HepG2 (cell line): ENCODE results near the gene WNK4. TPM values are rescaled to one million over a fixed set of nuclear protein-coding genes. Genes with fewer than 3 reads are reported as not detected.
"Not testable (repeated sequence)": the region's sequence is repeated elsewhere in the genome, so short reads cannot be mapped to it uniquely, and the experiment has no call there.

Experiments used
- ATAC-seq: fragments of 200-7000 bp; cut with Tn5 transposase; 3 replicates; pipeline ENCODE4 v1.9.1; 2020; ENCODE audit warnings: mild to moderate bottlenecking, moderate library complexity
- BruUV-seq: library from RNA; stranded (reverse); fragments of 400-500 nt; replicated peaks from 2 replicates; lab custom pipeline; 2021; lab: Mats Ljungman, UMichigan
- CTCF ChIA-PET: fragments of 300-600 bp; formaldehyde crosslinking; extraction: SDS; loops from one replicate; lab custom pipeline; 2021; ENCODE audit warnings: low total read pairs, inconsistent platforms, low intra/inter-chr PET ratio; lab: Yijun Ruan, JAX
- POLR2A ChIA-PET: fragments of 350-600 bp; sonication (Branson Sonifier 250); formaldehyde crosslinking; loops from one replicate; lab custom pipeline; 2020; ENCODE audit warnings: antibody characterized with exemption, inconsistent platforms; lab: Yijun Ruan, JAX
- DNase-seq: peaks from one replicate; pipeline ENCODE4 v3.0.0-alpha.2; 2015; ENCODE audit warnings: low spot score
- FAIRE-seq: peaks from 3 replicates; lab custom pipeline; 2011; peaks lifted over from hg19 to GRCh38; lab: Jason Lieb, UNC
- H2AFZ ChIP-seq: one replicate; pipeline ENCODE4 v1.6.1; 2011; ENCODE audit warnings: low read length, inconsistent platforms
- H3K27ac ChIP-seq: fragments of 300-600 bp; 3 replicates; pipeline ENCODE4 v1.8.0; 2011; ENCODE audit warnings: mixed run types, mild to moderate bottlenecking, mixed read lengths, low read length, inconsistent platforms; ENCODE audit not compliant: insufficient read depth; ENCODE audit errors: extremely low read length
- H3K27me3 ChIP-seq, 2 experiments: fragments of 200-600 bp in 1 of 2; 2 replicates in 1 of 2; 3 replicates in 1 of 2; pipeline versions ENCODE4 v1.6.0 to v1.8.0; 2011; ENCODE audit warnings: low read length in 2 of 2, mild to moderate bottlenecking in 2 of 2, moderate library complexity in 2 of 2, inconsistent platforms in 1 of 2; ENCODE audit not compliant: insufficient read depth in 2 of 2, control insufficient read depth in 1 of 2
- H3K36me3 ChIP-seq, 2 experiments: fragments of 200-600 bp in 1 of 2; replicated peaks in 1 of 2; 2 replicates in 1 of 2; 3 replicates in 1 of 2; pipeline versions ENCODE4 v1.5.1 to v1.8.0; 2011; ENCODE audit warnings: low read length in 2 of 2, inconsistent platforms in 1 of 2; ENCODE audit not compliant: insufficient read depth in 2 of 2, control insufficient read depth in 1 of 2
- H3K4me1 ChIP-seq: 2 replicates; pipeline ENCODE4 v1.5.1; 2012; ENCODE audit warnings: low read length, inconsistent platforms; ENCODE audit not compliant: insufficient read depth
- H3K4me2 ChIP-seq: 2 replicates; pipeline ENCODE4 v1.6.0; 2011; ENCODE audit warnings: low read depth, low read length, inconsistent platforms
- H3K4me3 ChIP-seq, 3 experiments: fragments of 200-600 bp in 1 of 3; sonication (generic), shearing (Covaris generic) in 1 of 3; replicated peaks in 1 of 3; 2 replicates each; pipeline ENCODE4 v1.5.1; 2011 to 2016; ENCODE audit warnings: low read length in 3 of 3, inconsistent platforms in 2 of 3, low read depth in 2 of 3, mild to moderate bottlenecking in 2 of 3, control low read depth in 1 of 3, mixed read lengths in 1 of 3; ENCODE audit not compliant: insufficient read depth in 1 of 3
- H3K79me2 ChIP-seq: one replicate; pipeline ENCODE4 v1.6.1; 2011; ENCODE audit warnings: low read length, inconsistent platforms; ENCODE audit not compliant: insufficient read depth
- H3K9ac ChIP-seq: 2 replicates; pipeline ENCODE4 v1.6.0; 2011; ENCODE audit warnings: mild to moderate bottlenecking, low read depth, low read length, inconsistent platforms; ENCODE audit not compliant: insufficient read depth
- H3K9me3 ChIP-seq: 2 replicates; pipeline ENCODE4 v1.5.1; 2012; ENCODE audit warnings: mild to moderate bottlenecking, low read length
- H4K20me1 ChIP-seq: 2 replicates; pipeline ENCODE4 v1.6.0; 2011; ENCODE audit warnings: inconsistent platforms, mild to moderate bottlenecking, low read length, moderate library complexity; ENCODE audit not compliant: insufficient read depth
- FOSL1 ChIP-seq: sonication (generic); formaldehyde crosslinking; IDR thresholded peaks from 2 replicates; pipeline ENCODE4 v1.9.0; 2021; ENCODE audit warnings: missing genetic modification reagents, borderline replicate concordance
- MTF2 ChIP-seq: sonication (generic); formaldehyde crosslinking; IDR thresholded peaks from 2 replicates; pipeline ENCODE4 v1.5.0; 2020; ENCODE audit warnings: missing genetic modification reagents, borderline replicate concordance
- NR2F2 ChIP-seq: IDR thresholded peaks from 2 replicates; pipeline ENCODE4 v1.6.1; 2012; ENCODE audit warnings: low read depth, inconsistent platforms, borderline replicate concordance
- RBAK ChIP-seq: sonication (generic); formaldehyde crosslinking; IDR thresholded peaks from 2 replicates; pipeline ENCODE4 v1.5.1; 2020; ENCODE audit warnings: mild to moderate bottlenecking, missing genetic modification reagents
- SIN3A ChIP-seq: IDR thresholded peaks from 2 replicates; pipeline ENCODE4 v1.6.1; 2011; ENCODE audit warnings: low read depth, mild to moderate bottlenecking, control low read depth, low read length, borderline replicate concordance
- TBX2 ChIP-seq: sonication (generic); formaldehyde crosslinking; IDR thresholded peaks from 2 replicates; pipeline ENCODE4 v1.5.0; 2020; ENCODE audit warnings: missing genetic modification reagents, mild to moderate bottlenecking, borderline replicate concordance
- WGBS: methylation state at CpG from one replicate; pipeline ENCODE4 v1.1.6; 2017; ENCODE audit warnings: low lambda C conversion rate; 5-methylcytosine and 5-hydroxymethylcytosine counted together
- in situ Hi-C: cut with HindIII; loops from 2 replicates; pipeline ENCODE4 v1.10.0; 2017; ENCODE audit warnings: low pct_unique_long_range_greater_than_20kb; ENCODE audit not compliant: extremely low pct_ligation_motif_present
- intact Hi-C: fragments of 100-400 bp; cut with micrococcal nuclease; formaldehyde crosslinking; loops from one replicate; pipeline ENCODE4 v1.10.0; 2022; ENCODE audit not compliant: unreplicated experiment
- polyA plus RNA-seq, 8 experiments: library from polyadenylated mRNA; depleted of rRNA in 3 of 8; stranded (reverse) in 7 of 8; unstranded in 1 of 8; fragments of >200 nt; fragmentation: Illumina TruSeq in 4 of 8; extraction: Trizol in 4 of 8; gene quantifications; 2 replicates each; pipeline versions ENCODE4 v1.2.1 to v1.2.3, GENCODE V29; 2011 to 2016; ENCODE audit warnings: low read depth in 4 of 8, missing spikeins in 1 of 8, mixed read lengths in 1 of 8; ENCODE audit not compliant: insufficient read depth in 1 of 8
- total RNA-seq, 5 experiments: library from RNA; depleted of rRNA; stranded (reverse); fragments of >200 nt; fragmentation: Illumina TruSeq; extraction: Trizol; gene quantifications; 2 replicates each; pipeline ENCODE4 v1.2.3, GENCODE V29; 2016; ENCODE audit warnings: low read depth in 1 of 5
- TF ChIP-seq, protein P1 (sequence below): sonication (generic); formaldehyde crosslinking; IDR thresholded peaks from 2 replicates; pipeline ENCODE4 v1.8.0; 2022; ENCODE audit warnings: mild to moderate bottlenecking, missing genetic modification reagents, moderate library complexity
- TF ChIP-seq, protein P2 (sequence below): IDR thresholded peaks from 2 replicates; pipeline ENCODE4 v1.4.0; 2020; ENCODE audit warnings: mild to moderate bottlenecking, missing genetic modification reagents

WNK4 gene
- total and polyA plus RNA-seq, 2 of the 13 experiments (the other 11 are each of a cell fraction or from before 2014, with no cell fraction given), result 2.7 to 13.7 TPM

DNA sequence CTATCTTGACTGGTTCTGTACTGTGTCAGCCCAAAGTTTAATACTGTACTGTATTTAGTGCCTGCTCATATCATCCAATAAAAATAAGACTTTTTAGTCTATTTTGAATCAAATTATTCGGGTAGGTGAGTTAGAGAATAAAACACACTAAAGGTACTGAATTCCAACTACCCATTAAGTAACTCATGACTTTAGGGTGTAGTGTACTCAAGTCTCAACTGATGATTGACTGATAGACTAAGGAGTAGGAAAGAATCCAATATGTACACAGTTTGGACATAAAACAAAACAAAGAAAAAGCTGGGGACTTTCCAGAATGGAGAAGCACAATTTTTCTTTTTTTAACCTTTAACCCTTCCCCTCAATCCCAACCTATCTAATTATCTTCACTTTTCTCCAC lies 39.7 kb upstream of the WNK4 start (continued):
- TF ChIP-seq SIN3A (no peak), NR2F2 (no peak), TBX2 (no peak), MTF2 (CRISPR knock-in tag) (no peak), FOSL1 (CRISPR knock-in tag) (no peak), RBAK (CRISPR knock-in tag) (no peak)
- TF ChIP-seq, protein P1, sequence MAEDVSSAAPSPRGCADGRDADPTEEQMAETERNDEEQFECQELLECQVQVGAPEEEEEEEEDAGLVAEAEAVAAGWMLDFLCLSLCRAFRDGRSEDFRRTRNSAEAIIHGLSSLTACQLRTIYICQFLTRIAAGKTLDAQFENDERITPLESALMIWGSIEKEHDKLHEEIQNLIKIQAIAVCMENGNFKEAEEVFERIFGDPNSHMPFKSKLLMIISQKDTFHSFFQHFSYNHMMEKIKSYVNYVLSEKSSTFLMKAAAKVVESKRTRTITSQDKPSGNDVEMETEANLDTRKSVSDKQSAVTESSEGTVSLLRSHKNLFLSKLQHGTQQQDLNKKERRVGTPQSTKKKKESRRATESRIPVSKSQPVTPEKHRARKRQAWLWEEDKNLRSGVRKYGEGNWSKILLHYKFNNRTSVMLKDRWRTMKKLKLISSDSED, result no peak
- TF ChIP-seq, protein P2, sequence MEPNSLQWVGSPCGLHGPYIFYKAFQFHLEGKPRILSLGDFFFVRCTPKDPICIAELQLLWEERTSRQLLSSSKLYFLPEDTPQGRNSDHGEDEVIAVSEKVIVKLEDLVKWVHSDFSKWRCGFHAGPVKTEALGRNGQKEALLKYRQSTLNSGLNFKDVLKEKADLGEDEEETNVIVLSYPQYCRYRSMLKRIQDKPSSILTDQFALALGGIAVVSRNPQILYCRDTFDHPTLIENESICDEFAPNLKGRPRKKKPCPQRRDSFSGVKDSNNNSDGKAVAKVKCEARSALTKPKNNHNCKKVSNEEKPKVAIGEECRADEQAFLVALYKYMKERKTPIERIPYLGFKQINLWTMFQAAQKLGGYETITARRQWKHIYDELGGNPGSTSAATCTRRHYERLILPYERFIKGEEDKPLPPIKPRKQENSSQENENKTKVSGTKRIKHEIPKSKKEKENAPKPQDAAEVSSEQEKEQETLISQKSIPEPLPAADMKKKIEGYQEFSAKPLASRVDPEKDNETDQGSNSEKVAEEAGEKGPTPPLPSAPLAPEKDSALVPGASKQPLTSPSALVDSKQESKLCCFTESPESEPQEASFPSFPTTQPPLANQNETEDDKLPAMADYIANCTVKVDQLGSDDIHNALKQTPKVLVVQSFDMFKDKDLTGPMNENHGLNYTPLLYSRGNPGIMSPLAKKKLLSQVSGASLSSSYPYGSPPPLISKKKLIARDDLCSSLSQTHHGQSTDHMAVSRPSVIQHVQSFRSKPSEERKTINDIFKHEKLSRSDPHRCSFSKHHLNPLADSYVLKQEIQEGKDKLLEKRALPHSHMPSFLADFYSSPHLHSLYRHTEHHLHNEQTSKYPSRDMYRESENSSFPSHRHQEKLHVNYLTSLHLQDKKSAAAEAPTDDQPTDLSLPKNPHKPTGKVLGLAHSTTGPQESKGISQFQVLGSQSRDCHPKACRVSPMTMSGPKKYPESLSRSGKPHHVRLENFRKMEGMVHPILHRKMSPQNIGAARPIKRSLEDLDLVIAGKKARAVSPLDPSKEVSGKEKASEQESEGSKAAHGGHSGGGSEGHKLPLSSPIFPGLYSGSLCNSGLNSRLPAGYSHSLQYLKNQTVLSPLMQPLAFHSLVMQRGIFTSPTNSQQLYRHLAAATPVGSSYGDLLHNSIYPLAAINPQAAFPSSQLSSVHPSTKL (CRISPR knock-in tag), result no peak

DNA sequence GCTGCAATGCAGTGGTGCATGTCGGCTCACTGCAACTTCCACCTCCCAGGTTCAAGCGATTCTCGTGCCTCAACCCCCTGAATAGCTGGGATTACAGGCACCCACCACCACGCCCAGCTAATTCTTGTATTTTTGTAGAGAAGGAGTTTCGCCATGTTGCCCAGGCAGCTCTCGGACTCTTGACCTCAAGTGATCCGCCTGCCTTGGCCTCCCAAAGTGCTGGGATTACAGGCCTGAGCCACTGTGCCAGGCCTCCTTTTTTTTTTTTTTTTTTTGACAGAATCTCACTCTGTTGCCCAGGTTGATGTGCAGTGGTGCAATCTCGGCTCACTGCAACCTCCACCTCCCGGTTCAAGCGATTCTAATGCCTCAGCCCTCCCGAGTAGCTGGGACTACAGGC lies 37.5 kb upstream of the WNK4 start:
- DNase-seq, H3K9ac ChIP-seq, CTCF ChIA-PET, H3K4me3 ChIP-seq, H3K36me3 ChIP-seq, intact Hi-C loops, H3K79me2 ChIP-seq, H4K20me1 ChIP-seq, H3K4me2 ChIP-seq, FAIRE-seq, BruUV-seq, H2AFZ ChIP-seq, in situ Hi-C loops, H3K27me3 ChIP-seq, H3K9me3 ChIP-seq, H3K27ac ChIP-seq, ATAC-seq: not testable (repeated sequence)
- POLR2A ChIA-PET, result interaction anchor here (0.8 to 3.8 kb wide), 11 partner anchors 18 to 431 kb away, joined by 3 to 55 read pairs (median 7); partner anchors contain the start of genes BECN1, PSMC3IP, RAMP2 and RETREG3
- peaks cover 41% of the 10 kb centered on the region for H3K4me1 ChIP-seq
- WGBS, result 89% methylated on average over 11 of the region's 11 CpGs
